NCI-H2227 (cell line): Measurements from ENCODE around the gene TPD52L1.
"Not testable (repeated sequence)": the region's sequence is repeated elsewhere in the genome, so short reads cannot be mapped to it uniquely, and the experiment has no call there.

ENCODE experiments used
- DNase-seq: peaks from one replicate; lab custom pipeline; 2025; ENCODE audit not compliant: unreplicated experiment; lab: John Stamatoyannopoulos, UW

TPD52L1 gene

DNA sequence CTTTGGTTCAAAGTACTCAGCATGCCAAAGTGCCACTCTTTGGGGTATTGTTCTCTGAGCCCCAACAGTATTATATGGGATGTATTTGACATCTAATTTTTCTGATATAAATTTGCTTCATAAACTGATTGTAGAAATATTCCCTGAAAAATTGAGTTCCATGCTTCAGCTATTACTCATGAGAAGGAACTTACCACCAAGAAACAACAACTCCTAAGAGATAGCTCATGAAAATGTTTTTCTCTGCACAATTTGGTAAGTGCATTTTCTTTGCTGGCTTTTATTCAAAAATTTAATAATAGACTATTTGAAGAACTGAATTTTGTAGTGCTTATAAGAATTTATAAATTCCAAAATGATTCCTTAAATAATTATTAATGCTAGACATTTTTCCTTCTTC is 12.8 kb upstream of the TPD52L1 start:
- DNase-seq, result no peak

DNA sequence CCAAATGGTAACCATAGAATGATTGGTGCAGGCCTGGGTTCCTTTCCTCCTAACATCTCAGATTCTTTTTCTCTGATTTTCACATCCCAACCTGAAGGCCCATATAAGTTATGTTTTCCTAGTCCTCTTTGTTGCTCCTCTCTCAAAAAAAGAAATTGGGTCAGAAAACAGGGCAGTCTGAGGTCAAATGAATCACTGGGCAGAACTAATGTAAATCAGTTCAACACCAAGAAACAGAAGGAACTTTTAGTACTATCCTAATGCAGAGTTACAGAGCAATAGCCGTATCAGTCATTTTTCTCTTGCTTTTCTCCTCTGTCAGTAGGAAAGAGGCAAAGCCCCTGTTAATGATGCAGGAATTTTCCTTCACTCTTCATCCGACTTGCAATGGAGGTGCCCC is 11.0 kb upstream of the TPD52L1 start:
- DNase-seq, result no peak

DNA sequence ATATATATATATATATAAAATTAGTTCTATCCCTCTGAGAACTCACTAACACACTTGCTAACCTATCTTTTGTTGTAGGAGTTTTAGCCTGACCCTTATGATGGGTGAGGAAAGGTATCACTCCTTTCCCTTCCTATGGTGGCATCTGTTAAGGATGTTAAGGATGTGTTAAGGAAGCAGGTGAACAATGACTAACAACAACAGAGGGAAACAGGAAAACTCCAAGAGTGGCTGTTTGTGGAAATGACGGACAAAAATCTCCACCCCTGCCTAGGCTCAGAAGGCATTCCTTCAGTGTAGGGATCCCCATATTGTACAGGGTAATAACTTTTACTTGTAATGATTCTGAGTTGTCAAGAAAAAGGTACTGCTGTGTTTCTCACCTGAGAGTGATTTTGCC is 8.8 kb upstream of the TPD52L1 start:
- DNase-seq, result no peak

DNA sequence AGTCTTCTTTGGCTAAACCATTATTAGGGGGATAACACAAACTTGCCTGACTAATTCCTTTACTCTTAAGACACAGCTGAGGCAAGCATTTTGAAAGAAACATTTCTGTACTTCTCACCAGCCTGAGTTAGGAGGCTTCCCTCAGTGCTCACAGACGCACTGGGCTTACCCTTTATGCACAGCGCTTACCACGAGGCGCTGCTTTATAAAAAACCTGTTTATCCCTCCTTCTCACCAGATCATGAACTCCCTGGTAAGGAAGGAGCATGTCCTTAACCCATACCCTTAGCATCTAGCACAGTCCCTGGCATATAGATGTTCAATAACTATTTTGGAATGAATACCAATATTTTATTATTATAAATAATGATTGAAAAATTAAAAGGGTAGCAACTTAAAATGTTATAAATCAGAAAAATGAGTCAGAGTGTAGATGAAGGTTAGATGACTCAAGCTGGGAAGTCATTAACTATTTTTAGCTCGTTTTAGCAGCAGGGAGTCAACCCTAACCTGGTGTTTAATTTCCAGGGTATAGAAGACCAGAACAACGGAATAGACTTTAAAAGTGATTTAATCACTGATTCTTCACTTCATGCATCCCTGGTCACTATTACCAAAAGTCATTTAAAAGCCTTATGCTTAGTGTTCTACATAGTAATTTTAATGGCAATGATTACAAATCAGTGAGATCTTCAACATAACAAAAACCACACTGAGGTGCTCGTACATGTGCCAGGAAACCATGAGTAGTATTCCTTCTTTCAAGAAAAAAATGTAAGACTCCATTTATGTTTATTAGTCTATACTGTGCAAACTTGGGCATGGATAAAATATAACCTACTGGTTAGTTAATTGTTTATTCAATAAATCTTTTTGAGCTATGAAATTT is 4.1 kb upstream of the TPD52L1 start:
- DNase-seq, result peak; percentile 2

DNA sequence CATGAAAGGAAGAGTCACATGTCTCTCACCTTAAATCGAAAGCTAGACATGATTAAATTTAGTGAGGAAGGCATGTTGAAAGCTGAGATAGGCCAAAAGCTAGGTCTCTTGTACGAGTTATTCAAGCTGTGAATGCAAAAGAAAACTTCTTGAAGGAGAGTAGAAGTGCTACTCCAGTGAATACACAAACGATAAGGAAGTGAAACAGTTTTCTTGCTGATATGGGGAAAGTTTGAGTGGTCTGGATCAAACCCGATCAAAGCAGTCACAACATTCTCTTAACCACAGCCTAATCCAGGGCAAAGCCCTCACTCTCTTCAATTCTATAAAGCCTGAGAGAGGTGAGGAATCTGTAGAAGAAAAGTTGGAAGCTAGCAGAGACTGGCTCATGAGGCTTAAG is 1.9 kb upstream of the TPD52L1 start:
- no peak for DNase-seq

DNA sequence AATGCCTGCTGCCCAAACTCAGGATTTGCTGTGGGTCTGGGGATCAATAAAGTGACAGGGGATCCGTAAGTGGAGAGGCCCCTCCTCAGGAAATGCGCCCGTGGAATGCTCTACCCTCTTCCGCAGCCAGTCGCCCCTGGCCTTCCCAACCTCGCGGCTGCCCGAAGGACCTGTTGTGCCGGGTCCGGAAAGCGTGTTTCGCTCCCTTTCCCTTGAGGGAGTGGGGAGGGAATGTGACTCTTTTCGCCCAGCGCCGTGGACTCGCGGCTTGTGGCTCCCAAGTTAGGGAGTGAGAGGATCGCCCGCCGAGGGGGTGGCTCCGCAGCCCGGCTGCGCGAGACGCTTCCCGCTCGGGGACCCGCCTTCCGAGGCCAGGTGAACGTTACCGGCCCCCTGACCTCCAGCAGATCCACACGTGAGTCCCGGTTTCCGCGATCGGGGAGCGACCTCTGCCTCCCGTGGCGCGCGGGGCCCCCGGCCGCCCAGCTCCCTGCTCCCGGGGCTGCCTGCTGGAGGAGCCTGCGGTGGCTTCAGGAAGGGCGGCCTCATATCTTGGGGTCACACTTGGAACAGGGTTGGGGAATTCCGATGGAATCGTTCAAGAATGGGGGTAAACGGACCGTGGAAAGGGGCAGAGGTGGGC is 666 bp downstream of the TPD52L1 start:
- DNase-seq, result no peak

DNA sequence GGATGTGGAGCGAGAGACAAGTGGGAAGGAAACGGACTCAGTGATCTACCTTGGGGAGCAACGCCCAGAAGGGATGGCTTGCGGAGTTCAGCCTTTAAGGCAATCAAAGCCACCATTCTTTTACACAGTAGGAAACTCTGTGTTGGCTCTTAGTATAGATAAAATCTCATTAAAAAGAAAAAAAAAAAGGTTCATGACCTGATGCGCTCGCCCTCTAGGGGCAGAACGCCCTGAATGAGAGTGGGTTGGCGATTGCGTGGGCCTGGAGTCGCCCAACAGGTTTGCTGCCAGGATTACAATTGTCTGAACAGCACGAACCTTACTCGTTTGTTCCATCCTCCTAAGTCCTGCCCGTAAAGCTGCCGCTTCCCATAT is 1.2 kb downstream of the TPD52L1 start:
- no peak for DNase-seq

DNA sequence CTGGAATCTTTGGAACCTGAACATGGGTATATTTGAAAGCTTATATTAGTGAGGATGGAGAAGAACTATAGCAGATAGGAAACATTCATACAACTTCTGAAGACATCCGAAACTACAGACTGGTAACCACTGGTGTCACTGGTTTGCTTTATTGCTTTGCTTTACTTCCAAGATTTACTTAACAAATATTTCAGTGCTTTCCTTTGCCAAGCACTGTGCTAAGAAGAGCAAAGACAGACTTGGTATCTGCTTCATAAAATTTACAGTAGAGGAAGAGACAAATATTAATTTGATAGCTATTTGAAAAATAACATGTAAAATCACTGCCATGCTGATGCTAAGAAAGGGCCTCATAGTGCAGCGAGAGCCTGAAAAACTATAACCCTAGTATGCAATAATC is 1.8 kb downstream of the TPD52L1 start:
- no peak for DNase-seq

DNA sequence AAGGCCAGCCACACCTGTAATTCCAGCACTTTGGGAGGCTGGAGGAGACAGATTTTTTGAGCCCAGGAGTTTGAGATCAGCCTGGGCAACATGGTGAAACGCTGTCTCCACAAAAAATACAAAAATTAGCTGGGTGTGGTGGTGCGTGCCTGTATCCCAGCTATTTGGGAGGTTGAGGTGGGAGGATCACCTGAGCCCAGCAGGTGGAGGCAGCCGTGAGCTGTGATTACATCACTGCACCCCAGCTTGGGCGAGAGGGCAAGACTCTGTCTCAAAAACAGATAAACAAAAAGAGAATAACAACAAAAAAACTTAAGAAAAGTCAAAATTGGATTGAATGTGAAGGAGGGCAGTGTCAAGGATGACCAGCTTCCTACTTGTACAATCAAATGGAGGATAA is 2.9 kb downstream of the TPD52L1 start:
- DNase-seq, result no peak

DNA sequence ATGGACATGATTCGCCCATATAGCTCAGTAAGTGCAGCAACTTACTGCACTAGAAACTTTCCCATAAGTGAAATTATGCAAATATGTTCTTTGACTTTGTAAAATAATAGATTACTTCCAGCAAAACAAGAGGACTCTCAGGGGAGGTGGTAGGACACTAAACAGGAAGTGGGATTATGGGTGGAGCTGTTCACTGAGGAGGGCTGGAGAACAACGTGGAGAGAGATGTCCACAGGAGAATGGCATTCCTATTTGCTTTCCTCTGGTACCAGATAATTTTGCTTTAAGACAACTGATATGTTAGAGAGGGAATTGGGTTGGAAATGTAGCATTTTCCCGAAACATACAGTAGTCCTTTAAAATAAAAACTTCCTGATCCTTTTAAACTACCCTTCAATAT is 3.7 kb downstream of the TPD52L1 start:
- DNase-seq, result no peak

DNA sequence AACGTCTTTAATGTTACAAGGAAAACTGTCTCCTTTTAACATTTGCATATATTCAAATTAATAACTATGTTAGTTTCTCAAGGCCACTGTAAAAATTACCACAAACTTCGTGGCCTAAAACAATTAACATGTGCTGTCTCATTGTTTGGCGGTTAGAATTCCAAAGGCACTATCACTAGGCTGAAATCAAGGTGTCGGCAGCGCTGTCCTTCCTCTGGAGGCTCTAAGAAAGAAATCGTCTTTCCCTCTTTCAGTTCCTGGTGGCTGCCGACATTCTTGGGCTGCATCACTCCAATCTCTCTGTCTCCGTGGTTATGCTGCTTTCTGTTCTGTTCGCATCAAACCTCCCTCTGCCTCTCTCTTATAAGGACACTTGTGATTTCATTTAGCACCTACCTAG is 4.2 kb downstream of the TPD52L1 start:
- DNase-seq, result peak; percentile 2

DNA sequence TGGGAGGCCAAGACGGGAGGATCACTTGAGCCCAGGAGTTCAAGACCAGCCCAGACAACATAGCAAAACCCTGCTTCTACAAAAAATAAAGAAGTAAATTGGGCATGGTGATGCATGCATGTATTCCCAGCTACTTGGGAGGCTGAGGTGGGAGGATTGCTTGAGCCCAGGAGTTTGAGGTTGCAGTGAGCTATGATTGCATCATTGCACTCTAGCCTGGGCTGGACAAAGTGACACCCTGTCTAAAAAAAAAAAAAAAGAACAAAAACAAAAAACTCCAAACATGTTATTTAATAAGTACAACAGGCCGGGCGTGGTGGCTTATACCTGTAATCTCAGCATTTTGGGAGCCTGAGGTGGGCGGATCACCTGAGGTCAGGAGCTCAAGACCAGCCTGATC is 9.8 kb downstream of the TPD52L1 start:
- not testable (repeated sequence) for DNase-seq

DNA sequence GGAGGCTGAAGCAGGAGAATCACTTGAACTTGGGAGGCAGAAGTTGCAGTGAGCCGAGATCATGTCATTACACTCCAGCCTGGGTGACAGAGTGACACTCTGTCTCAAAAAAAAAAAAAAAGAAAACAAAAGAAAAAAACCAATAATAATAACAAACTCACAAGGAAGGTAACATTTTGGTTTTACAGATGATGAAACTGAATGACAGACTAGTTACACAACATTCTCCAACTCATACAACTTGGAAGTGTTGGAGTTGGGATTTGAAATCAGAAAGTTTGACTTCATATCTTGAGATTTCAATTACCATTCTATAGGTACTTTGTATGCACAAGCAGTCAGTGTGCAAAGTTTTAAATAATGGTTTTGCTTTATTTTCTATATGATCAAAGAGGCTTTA is 10.2 kb downstream of the TPD52L1 start:
- DNase-seq, result no peak

DNA sequence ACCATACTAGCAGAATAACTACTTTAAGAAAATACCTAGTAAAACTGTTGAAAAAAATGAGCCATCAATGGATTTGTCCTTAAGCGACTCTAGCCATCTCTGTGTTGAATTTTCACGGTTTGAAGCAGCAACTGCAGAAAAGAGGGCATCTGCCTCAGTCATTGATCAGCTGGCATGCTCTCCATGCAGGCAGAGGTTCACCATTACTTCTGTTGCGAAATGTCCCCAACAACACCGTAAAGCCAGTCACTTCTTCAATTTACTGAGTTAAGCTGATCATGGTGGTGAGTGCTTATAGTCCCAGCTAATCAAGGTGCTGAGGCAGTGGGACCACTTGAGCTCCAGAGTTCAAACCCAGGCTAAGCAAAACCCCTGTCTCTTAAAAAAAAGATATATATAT is 11.1 kb downstream of the TPD52L1 start:
- DNase-seq, result no peak

DNA sequence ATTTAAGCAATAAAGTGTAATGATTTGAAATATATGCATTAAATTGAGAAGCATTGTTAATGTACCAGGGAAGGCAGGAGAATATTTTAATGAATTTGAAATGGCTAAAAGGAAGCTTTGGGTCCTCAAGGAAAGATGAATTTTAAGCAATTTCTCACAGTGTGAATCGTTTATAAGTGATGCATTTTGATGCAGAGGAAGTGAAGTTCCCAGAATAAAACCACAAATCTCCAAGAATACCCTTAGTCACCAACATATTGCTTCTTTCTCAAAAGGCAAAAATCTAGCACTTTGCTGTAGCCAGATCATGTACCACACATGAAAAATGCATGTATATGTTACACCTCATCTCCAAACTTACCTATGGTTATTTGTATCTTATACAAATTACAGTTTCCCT is 11.7 kb downstream of the TPD52L1 start:
- DNase-seq, result no peak

DNA sequence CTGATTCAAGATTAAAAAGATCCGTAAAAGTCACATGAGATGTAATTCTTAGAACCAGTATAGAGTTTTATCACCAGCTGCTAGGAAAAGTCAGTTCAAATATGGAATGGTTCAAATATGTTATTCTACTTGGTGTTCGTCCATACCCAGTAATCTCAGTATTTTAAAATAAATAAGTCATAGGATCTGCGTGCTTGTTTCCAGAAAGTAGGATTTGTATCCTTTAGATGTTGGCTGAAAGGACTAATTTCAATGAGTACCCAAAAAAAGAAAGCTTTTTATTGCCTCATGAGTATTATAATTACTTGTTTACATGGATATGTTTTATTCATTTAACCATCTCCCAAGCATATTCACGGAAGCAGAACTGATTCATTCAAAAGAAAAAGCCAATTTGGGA is 12.2 kb downstream of the TPD52L1 start:
- DNase-seq, result no peak

DNA sequence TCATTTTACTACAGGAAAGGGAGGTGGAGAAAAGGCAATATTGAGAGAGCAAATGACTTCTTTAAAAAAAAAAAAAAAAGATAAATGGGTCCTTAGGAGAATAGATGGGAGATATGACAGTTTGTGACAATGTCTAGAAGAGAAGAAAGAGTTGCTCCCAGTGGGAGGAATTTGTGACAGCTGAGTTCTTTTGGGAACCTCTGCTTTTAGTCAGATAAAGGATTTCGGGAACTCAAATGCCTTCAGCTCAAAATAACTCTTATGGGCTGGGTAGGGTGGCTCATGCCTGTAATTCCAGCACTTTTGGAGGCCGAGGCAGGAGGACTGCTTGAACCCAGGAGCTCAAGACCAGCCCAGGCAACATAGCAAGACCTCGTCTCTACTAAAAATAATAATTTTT is 13.1 kb downstream of the TPD52L1 start:
- DNase-seq, result no peak

DNA sequence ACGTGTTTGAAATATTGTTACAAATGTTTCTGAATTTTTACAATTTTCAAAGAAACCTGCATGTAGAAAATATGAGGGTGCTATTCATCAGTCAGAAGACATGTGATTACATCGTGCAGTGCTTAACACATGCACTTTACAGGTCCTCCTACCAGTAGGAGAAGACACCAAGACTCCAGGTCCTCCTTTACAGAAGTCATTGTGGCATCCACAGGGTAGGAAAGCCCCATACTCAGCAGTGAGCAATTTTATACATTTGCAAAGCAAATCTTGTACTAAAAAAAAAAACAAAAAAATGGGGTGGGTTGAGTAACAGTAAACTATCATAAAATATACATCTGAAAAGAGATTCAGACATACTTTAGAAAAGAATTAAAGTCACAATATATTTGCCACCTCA is 14.0 kb downstream of the TPD52L1 start:
- DNase-seq, result no peak

DNA sequence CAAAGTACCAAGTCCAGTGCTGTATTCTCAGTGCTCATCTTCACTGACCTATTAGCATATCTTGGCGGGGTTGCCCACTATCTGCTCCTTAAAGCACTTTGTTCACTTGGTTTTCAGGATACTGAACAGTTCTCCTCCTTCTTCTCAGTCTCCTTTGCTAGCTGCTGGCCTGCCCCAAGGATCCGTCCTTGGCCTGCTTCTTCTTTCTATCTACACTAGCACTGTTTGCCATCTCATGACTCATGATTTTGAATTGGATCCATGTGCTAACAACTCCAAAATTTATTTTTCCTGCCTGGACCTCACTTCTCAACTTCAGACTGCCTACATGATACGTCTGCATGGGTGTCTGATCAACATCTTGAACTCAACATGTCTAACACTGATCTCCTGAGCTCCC is 15.5 kb downstream of the TPD52L1 start:
- DNase-seq, result no peak

DNA sequence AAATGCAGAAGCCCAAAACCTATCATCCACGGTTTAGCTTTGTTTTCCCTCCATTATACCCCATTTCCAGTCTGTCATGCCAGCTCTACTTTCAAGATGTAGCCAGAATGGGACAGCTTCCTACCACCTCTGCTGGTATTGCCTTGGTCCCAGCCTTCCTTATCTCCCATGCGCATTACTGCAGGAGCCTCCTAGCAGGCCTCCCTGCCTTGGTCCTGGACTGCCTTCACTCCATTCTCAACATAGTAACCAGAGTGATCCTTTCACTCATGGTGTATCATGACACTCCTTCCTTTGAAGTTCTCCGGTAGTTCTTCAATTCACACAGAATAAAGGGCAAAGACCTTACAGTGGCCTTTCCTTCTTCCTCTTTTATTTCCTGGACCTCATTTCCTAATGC is 15.9 kb downstream of the TPD52L1 start:
- no peak for DNase-seq

DNA sequence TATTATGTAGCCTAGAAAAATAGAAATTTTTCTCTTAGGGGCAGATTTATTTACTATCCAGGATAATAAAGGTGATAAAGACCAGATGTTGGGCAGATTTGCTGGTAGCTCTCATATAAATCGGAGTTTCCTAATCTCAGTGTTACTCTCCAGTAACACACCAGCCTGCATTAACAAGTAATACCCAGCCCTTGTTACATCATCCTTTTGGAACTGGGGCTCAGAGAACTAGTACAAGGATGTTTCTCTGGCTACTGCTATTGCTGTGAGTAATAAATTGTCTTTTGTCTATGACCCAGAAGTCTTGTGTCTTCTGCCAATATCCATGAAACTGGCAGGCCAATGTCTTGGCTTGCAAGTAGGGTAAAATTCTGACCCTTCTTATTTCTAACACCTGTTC is 16.8 kb downstream of the TPD52L1 start:
- no peak for DNase-seq

DNA sequence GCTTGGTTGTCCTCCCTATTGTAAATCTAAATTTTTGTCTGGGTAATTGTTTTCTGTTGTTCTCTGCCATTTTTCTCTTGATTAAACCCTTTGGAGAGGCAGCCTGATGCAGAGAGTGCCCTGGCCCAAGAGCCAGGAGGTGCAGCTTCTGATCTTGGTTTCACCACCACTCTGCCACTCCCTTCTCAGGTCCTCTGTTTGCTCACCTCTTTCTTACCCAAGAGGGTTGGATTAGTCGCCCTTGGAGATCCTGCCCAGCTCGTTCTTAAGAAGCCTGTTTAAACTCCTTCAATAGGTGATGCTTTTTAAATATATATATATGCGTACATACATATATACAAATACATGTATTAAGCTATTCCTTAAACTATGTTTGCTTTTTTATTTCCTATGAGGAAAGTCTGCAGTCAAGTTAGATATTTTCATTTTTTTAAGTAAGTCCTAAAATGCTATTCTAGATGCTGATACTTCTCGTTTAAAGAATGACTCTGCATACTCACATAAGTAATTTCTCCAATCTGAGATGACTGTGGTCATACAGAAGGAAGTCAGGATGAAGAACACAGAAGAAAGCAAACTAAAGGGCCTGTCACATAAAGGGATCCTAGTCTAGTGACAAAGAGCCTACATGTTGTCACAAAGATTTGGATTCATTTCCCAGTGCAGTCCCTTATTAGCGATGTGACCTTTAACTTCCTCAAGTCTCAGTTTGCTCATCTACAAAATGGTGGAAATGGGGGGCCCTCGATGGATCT is 19.9 kb downstream of the TPD52L1 start:
- no peak for DNase-seq
